GM18505 (cell line): ENCODE data around the gene UPF3A.
A peak's percentile ranks its signal among the peaks of the same experiment; 100 is the strongest.

Source experiments
- ATAC-seq: cut with Tn5 transposase; IDR thresholded peaks from one replicate; pipeline ENCODE4 v1.9.1; 2021; ENCODE audit not compliant: unreplicated experiment
- POLR2A ChIP-seq: IDR thresholded peaks from 4 replicates; pipeline ENCODE4 v1.6.1; 2011; ENCODE audit warnings: borderline replicate concordance; ENCODE audit not compliant: insufficient read depth, insufficient read length; ENCODE audit errors: extremely low read depth

The UPF3A gene

GRCh38 chr13:114299604-114300305 is 18.4 kb downstream of the UPF3A start:
- ATAC-seq = no peak
- no peak for TF ChIP-seq POLR2A

DNA sequence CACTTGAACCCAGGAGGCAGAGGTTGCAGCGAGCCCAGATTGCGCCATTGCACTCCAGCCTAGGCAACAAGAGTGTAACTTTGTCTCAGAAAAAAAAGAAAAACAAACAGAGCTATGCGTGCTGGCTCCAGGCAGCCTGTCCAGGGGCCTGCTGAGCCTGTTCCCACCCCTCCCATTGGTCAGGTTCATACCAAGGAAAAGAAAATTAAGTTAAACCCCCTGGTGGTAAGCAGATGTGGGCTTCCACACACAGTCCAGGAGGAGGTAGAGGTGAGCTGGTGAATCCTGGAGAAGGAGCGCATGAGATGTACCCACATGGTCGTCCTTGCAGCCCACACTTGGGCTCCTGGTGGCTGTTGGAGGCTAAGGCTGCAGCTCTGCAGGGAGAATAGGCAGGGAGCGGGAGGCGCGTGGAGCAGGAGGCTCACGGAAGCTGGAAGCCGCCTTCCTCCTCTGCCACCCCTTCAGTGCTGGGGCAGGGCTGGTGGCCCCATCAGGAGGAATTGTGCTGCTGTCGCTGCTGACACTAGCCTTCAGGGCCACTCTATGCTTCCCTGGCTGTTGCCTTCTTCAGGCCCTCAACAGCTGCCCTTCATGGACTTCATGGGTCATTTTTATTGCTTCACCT is 22.4 kb downstream of the UPF3A start:
- TF ChIP-seq POLR2A = no peak
- no peak for ATAC-seq

DNA sequence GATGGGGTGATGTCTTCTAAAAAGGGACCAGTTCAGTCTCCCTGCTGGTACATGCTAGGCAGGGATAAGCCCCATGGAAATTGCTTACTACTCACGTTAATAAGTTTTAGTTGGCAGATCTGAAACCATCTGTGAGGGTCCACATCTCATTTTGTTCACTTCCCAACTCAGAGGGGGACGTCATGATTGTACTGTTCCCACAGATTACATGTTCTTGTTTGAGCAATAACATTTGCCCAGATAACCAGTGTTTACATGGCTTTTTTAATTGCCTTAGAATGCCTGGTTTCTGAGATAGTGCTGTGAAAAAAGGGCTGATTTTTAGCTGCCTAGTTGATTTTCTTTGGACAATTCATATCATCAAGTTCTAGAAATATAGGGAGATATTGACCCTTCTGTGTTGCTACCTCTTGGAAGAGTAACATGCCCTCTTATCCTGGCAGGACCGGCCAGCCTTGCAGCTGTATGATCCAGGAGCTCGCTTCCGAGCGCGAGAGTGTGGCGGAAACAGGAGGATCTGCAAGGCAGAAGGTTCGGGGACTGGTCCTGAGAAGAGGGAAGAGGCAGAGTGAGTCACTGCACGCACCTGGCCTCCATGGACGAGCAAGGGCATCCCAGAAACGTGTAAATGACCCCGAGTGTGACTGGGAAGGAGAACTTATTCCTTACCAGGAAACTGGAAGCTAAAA is 23.1 kb downstream of the UPF3A start:
- no peak for TF ChIP-seq POLR2A
- no peak for ATAC-seq

GRCh38 chr13:114309086-114309485 is 27.7 kb downstream of the UPF3A start:
- ATAC-seq = no peak

GRCh38 chr13:114309806-114310410 is 28.5 kb downstream of the UPF3A start:
- TF ChIP-seq POLR2A = no peak
- no peak for ATAC-seq

More at GRCh38 chr13:114309086-114309485, 27.7 kb downstream of the UPF3A start:
- no peak for TF ChIP-seq POLR2A

DNA sequence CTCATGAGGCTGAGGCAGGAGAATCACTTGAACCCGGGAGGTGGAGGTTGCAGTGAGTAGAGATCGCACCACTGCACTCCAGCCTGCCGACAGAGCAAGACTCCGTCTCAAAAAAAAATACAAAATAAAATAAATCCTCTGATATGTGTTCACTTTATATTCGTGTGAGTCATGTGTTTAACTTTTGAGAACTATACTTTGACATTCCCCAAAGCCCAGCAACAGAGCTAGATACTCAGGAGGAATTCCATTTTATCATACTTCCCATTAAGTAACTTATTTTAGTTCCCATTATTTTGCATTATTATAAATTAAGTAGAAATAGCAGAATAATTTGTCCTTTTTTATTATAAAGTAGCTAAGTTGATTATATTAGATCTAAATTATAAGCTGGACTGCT is 29.6 kb downstream of the UPF3A start:
- ATAC-seq = no peak
- TF ChIP-seq POLR2A = no peak

DNA sequence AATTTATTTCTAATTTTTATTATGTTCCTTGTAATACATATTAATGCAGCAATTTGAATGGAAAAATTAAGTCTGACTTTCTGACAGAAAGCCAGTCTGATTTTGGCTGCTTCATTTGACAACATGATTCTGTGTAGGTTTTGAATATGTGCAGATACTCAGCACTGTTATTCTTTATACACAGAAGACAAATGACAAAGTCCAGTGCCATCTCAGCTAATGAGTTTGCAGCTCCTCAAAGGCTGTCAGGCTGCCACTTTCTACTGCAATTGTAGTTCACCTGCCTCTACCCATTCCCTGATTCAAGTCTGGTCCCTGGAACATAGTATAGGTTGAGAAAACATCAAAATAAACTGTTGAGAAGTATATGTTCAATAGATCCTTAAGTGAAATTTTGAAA is 30.0 kb downstream of the UPF3A start:
- no peak for TF ChIP-seq POLR2A
- ATAC-seq = no peak

GRCh38 chr13:114311908-114312307 is 30.5 kb downstream of the UPF3A start:
- ATAC-seq = no peak
- TF ChIP-seq POLR2A = no peak

- TF ChIP-seq POLR2A = no peak
- ATAC-seq = no peak
Measured at GRCh38 chr13:114313061-114313860, 31.9 kb downstream of the UPF3A start.

GRCh38 chr13:114314074-114314912 is 32.9 kb downstream of the UPF3A start, which contains the start of gene CHAMP1:
TSS of gene CHAMP1 (plus strand) at chr13:114314503. CDS start at chr13:114323843, 9,340 bp downstream.
- ATAC-seq = peak; percentile 70
- peak; percentile 97 for TF ChIP-seq POLR2A

GRCh38 chr13:114315074-114315785 is 33.8 kb downstream of the UPF3A start:
- ATAC-seq = no peak
- no peak for TF ChIP-seq POLR2A
